GM11168 (cell line): ENCODE measurements around the gene HRH4.

Experiments used
- in situ Hi-C: fragments of 300-500 bp; cut with MboI; formaldehyde crosslinking; loops from one replicate; pipeline ENCODE4 v1.12.0; 2022; ENCODE audit warnings: low sequenced_read_pairs; ENCODE audit not compliant: unreplicated experiment

Gene HRH4, protein sequence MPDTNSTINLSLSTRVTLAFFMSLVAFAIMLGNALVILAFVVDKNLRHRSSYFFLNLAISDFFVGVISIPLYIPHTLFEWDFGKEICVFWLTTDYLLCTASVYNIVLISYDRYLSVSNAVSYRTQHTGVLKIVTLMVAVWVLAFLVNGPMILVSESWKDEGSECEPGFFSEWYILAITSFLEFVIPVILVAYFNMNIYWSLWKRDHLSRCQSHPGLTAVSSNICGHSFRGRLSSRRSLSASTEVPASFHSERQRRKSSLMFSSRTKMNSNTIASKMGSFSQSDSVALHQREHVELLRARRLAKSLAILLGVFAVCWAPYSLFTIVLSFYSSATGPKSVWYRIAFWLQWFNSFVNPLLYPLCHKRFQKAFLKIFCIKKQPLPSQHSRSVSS

DNA sequence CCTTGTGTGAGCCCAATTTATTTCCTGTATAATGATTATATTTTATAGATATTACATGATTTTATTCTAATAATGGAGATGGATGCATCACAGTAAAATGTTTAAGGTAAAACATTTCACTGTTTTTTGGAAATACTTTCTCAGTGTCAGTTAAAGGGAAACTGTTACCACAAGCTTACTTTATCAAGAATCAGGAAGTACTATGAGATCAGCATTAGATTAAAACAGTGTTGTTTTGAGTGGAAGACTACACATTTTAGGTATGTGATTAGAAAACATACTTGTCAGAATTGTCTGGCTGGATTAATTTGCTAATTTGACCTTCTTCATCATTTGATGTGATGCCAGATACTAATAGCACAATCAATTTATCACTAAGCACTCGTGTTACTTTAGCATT lies at the start of gene HRH4:
Gene HRH4, plus strand, starts transcription at position 250 of the 400 bp plus-strand sequence. Its CDS starts 92 bp downstream, at position 342.
- in situ Hi-C loops: no loop called here

DNA sequence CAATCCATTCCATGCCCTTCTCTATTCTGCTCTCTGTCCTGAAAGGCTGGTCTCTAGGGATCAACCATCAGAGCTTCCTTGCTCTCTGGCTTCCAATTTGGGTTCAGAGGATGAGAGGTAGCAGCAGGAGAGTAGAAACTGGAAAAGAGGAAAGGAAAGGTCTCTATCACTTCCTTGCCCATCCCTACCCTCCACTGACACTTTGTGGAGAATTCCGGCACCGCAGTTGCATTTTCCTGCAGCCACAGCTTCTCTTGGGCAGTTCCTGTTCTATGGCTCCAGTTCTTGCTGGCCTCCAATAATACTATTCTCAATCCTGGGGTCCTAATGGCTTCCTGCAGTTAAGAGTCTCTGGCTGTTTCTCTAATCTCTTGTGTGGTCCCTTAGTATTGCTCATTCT lies 47.3 kb upstream of the HRH4 start:
- in situ Hi-C loops: no loop called here

DNA sequence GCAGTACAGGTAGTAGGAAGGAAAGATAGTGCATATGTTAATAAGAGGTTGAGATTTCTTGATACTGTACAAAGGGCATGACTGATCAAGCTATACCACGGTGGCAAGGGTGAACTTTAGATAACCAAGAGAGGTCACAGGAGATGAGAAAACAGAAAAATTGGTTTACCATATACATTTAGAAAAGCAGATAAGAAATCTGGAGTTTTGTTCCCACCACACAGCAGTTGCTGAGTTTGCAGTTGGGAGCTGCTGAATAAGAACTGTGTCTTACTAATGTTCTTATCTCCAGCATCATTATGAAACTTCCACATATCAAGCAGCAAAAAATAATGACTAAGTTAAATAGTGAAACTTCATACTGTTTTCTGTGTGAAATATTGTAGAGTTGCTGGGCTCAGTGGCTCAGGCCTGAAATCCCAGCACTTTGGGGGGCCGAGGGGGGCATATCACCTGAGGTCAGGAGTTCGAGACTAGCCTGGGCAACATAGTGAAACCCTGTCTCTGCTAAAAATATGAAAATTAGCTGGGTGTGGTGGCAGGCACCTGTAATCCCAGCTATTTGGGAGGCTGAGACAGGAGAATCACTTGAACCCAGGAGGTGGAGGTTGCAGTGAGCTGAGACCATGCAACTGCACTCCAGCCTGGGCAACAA lies 46.0 kb upstream of the HRH4 start:
- in situ Hi-C loops: no loop called here

DNA sequence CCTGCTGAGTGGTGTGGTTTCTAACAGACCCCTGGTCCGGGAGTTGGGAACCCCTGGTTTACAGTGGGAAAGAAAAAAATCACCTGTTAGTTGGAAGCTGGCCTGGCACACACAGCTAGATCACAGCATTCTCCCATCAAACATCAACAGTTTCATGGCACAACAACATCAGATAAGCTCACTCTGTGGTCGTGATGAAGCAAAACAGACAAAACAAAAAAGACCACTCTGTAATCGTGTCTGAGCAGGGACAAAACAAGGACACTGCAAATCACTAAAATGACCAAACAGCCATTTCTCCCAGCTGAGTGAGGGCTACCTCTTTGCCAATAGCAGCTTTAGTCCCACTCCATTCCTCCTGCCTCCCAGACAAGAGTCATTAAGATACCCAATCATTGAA lies 43.0 kb upstream of the HRH4 start:
- in situ Hi-C loops: no loop called here

DNA sequence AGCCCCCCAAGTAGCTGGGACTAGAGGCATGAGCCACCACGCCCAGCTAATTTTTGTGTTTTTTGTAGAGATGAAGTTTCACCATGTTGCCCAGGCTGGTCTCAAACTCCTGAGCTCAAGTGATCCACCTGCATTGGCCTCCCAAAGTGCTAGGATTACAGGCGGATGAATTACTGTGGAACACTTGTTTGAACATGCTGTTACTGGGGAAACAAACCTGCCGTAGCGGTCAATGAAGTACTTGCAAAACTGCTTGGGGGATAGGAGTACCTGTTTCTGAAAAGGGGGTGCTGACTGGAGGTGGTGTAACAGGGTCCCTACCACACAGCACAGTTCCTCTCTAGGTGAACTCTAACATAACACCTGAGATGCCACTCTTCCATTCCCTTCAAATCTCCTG lies 39.9 kb upstream of the HRH4 start:
- in situ Hi-C loops: no loop called here

DNA sequence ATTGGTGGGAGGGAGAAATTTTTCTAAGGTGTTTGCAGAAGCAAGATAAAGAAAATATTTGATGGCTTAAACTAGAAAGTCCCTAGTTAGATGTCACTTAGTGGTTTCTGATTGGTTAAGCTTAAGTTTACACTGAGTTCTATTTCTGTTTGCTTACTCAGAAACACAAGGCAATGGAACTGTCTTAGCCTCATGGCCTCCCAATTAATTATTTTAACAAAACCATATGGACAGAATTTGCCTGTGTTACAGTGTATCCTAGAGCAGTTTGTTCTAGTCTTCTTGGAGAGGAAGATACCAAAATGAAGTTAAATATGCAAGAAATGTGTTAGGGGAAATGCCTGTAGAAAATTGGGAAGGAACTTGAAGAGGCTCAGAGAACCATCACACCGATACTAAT lies 38.6 kb upstream of the HRH4 start:
- in situ Hi-C loops: no loop called here

DNA sequence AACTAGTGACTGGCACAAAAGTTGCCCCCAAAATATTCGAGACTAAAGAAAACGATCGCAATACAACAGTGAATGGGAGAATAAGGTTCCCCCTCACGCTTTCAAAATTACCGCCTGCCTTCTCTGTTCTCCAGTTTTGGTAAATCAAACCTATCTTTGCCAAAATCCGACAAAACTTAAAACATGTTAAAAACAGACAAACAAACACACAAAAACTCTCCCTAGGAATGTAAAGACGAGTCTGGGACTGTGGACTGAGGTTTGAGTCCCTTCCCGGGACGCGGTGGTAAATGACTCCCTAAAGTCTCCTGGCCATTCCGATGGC lies 34.4 kb upstream of the HRH4 start:
- in situ Hi-C loops: no loop called here

DNA sequence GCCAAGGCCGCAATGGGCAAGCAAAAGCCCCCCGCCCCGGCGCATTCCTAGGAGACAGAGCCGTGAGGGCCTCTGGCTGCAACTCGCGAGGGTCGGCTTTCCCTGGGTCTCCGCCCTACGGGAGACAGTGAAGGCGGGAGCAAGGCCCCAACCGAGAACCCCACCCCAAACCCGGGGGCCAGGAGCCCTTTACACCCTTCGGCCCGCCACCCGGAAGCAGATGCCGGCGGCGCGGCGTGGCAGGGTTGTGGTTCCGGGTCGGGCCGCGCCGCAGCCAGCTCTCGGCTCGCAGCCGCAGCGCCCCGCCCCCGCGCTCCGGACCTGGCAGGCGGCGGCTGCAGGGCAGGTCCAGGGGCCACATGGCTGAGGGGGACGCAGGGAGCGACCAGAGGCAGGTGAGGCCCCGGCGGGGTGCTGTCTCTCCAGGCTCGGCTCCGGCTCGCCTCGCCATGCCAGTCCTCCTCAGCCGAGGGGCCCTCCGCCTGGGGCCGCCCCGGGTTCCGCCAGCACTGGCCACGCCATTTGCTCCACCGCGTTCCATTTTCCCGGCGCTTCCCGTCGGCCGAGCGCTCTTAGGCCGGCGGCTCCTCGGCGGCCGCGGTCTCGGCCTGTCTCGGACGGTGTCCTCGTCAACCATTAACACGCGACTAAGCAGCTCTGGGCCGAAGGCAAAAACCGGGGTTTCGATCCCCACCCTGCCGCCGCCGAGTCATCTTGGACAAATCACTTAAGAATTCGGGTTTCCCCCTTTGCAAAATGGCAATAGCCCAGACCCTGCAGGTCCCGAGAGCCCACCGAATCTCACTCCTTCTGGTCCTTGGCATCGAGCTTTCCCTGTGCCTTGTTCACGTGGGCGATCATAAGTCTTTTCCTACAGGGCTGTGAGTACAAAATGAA lies 33.8 kb upstream of the HRH4 start, which contains the start of gene IMPACT:
Gene IMPACT, plus strand, starts transcription at position 273 of the 897 bp plus-strand sequence. Its CDS starts 87 bp downstream, at position 360.
- in situ Hi-C loops: no loop called here

DNA sequence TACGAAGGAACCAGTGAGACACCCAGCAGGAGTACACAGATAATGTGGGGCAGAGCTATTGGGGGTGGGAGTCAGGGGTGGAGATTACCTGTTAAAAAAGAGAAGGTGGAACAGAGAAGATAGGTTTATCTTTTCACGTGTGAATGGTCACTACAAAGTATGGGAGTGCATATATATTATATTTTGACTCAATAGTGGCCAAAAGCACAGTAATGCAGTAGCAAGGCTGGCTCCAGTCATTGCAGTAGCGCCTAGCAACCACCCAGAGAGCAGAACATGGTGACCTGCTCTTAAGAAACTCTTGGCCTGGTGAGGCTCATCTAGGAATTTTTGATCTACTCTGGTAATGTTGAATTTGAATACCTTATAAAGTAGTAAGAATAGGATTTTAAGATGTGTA lies 33.0 kb upstream of the HRH4 start:
- in situ Hi-C loops: no loop called here

DNA sequence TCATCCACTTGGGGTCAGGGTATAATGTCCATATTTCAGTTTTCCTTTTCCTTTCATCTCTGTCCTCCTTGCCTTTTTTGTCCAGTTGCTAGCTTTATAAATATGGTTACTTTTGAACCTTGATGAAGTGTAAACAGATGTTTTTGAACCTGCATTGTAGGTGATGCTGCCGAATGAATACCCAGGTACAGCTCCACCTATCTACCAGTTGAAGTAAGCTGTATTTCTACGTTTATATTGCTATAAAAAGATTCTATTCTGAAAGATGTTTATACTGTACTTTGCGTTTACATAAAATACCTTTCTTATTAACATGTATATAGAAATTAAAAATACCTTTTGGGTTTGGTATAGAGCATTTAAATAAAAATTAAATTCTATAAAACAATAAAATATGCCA lies 31.7 kb upstream of the HRH4 start:
- in situ Hi-C loops: no loop called here

DNA sequence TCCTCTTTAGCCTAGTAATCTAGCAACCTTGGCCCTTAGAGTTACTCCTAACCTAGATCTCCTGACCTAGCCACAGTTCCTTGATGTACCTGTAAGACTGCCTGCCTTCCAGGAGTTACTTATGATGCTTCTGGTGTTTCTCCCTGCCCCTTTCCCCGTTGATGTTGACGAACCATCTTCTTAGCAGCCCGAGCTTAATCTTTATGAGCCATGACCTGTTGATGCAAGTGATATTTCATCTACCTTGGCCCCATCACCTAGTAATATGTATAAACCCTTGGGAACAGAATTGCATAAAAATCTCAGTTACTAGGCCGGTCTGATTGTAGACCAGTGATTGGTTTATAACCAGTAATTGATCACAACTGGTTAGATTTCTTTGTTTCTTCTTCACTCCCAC lies 31.2 kb upstream of the HRH4 start:
- in situ Hi-C loops: no loop called here

DNA sequence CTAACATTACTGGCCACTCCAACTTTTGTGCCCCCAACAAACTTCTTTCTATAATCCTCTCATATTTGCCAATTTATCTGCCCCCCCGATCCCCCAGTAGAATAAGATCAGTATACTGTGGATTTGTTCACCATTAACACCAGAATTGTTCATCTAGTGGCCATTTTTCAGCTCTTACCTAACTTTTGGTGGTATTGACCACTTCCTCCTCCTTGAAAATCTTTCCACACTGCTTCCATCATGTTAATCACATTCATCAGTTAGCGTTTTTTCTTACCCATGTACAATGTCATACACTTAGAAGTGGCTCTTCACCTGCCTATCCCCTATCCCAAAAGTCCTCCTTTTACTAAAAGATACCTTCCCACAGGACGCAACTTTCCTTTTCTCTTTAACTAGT lies 27.8 kb upstream of the HRH4 start:
- in situ Hi-C loops: no loop called here

DNA sequence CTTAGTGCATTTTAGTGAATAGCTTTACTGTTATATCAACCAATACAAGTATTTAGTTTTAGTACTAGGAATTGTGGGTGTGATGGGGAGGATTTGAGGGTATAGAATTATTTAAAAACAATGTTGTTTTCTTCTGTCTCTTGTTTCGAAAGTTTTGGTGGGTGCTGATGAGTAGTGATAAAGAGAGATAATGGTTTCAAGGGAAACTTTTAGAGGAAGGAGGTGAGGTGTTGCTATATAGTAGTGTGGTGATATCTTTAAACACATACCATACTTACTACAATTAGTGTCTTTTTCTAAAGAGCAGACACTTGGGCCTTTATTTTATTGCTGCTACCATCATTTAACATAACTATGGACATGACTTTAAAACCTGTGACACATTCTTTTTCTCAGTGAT lies 23.5 kb upstream of the HRH4 start:
- in situ Hi-C loops: no loop called here

DNA sequence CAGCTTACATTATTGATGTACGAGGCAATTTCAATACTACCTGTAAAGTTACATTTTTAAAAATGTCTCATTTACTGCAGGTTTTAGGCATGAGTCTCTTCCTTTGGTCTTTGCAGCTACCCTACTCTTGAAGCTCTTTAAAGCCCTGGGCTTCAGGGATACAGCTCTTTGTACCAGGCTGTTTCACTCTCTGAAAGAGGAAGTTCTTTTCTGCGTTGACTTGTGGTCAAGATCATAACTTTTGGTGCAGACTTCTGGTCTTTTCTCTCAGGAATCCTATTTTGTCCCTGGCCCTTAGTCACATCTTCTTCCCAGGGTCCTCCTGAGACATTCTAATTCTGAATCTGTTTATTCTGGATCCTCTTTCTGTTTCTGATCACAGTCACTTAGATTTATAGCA lies 16.6 kb upstream of the HRH4 start:
- in situ Hi-C loops: no loop called here

DNA sequence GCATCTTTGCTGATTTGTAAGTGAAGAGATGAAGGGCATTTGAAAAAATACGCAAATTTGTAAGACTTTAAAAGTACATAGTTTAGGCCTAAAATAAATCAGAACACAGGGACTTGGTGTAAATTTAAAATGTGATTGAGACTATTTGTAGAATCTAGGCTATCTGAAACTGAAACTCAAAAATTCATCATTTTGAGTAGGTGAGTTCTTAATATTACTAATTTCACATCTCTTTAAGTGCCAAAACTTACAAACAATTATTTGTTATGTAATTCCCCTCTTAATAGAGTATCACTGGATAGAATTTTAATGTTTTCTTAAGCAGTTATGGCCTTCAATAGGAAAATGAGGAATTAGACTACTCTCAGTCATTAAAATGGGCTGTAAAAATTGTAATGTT lies 14.0 kb upstream of the HRH4 start:
- in situ Hi-C loops: no loop called here

DNA sequence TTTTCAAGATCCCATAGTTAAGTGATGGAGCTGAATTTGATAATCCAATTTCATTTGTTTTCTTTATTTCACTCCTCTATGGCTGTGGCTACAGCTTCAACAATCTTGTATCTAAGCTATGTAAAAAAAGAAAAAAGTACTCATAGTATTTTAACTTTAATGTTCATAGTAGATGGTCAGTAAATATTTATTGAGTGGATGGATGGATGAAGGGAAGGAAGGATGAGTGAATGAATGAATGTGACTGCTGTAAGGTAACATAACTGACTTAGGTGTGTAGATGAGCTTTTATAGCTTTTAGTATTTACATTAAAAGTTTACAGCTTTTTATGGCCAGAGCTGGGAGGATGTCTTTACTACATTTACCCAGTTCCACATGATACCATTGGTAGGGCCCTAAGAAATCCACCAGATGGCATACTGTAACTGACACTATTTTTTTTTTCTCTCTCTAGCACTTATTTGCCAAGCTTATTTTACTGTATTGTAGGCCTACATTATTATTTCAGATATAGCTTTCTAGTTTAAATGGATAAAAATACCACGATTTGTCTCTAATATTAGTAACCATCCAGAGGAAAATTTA lies 13.4 kb upstream of the HRH4 start:
- in situ Hi-C loops: no loop called here

DNA sequence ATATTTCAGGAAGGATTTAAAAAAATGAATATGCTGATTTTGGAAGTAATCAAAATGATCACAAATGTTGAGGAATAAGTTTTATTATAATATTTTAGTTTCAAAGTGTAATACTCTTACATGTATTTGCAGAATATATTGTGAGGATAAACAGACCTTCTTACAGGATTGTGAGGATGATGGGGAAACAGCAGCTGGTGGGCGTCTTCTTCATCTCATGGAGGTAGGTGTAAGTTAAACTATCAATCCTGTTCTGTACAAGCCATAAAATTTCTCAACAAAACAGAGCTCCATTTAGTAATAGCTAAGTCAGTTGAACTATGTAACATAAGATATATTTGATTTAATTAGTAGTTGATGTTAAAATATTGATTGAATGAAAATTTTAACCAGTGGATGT lies 12.5 kb upstream of the HRH4 start:
- in situ Hi-C loops: no loop called here

DNA sequence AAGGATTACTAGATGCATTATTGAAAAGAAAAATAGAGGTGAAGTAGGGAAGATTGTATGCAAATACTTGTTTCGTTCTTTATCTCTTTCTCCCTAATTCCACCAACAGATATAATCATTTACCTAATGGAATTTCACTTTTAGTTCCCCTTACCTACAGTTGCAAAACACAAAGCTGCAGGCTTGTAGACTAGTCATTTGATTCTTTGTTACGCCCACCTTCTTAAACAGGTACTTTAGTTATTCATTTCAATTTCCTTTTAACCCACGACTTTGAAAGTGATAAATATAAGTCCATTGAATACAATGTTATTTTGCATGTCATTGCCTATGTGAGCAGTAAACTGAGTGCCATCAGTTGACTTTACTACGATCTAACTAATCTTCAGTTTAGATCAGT lies 3.9 kb upstream of the HRH4 start:
- in situ Hi-C loops: no loop called here

DNA sequence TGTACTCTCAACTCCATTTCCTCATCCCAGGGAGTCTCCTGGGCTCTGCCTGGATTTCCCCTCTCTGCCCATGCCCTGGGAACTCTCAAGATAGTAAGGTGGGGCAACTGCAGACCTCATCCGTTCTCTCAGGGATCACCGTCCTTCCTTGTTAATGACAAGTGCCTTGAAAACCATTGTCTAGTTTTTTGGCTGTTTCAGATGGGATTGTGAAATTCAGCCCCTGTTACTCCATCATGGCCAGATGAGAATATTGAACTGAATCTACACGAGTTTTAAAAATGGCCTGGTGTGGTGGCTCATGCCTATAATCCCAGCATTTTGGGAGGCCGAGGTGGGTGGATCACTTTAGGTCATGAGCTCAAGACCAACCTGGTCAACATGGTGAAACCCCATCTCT lies 665 bp upstream of the HRH4 start:
- in situ Hi-C loops: no loop called here

DNA sequence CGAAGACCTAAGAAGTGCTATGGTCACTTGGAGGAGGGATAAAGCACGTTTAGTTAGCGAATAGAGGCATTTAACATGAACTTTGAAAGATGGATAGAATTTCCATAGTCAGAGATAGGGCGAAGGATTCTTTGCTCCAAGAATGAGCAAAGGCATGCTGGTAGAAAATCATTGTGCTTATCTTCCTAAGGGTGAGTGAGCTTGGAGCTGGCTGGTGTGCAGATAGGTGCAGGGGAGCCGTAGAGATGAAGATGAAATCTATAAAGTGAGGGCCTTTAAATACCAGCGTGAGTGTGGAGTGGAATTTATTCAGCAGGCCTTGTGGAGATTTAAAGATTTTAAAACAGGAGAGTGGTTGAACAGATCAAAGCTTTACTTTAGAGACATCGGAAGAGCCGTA lies 1.6 kb downstream of the HRH4 start:
- in situ Hi-C loops: no loop called here
